HCEC 1CT (cell line): ENCODE data around the gene AP2A2.

ENCODE experiments used
- DNase-seq: peaks from one replicate; pipeline ENCODE4 v3.0.0-alpha.2; 2017

The AP2A2 gene

DNA sequence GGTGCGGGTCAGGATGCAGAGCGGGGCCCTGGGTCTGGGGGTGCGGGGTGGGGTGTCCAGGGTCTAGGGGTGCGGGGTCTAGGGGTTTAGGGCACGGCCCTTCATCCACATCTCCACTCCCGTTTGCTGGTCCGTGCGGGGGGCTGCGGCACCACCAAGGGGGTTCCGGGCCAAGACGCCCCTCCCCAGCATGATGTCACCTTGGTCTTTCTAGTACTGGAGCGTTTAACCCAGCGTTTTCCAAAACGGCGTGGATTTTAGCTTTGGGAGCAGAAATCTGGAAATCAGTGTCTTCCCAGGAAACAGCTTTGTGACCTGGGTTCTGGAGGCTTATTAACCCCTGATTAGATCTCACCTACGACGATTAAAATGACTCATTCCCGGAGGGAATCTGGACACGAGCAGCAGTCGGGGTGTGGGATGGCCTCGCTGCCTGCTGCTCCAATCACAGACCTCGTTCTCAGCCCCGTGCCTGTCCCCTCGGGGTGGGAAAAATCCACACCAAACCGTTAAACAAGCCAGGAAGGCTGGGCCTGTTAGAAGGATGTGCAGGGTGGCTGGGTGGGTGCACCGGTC lies 759 bp downstream of the AP2A2 start:
- peak; percentile 44 for DNase-seq

DNA sequence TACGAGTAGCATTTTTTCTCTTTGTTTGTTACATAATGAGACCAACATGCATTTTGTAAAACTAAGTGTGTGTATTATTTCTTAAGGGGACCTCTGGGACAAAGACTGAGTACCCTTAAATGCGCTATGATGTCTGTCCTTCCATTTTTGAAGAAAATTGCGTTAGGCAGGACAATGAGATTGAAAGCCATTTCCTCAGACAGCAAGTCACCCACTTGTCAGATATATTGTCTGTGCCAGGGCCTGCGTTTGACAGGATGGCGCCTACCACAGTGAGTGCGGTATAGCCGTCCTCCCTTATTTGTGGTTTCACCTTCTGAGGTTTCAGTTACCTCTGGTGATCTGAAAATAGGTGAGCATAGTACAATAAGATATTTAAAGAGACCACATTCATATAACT lies 2.2 kb downstream of the AP2A2 start:
- DNase-seq: no peak

DNA sequence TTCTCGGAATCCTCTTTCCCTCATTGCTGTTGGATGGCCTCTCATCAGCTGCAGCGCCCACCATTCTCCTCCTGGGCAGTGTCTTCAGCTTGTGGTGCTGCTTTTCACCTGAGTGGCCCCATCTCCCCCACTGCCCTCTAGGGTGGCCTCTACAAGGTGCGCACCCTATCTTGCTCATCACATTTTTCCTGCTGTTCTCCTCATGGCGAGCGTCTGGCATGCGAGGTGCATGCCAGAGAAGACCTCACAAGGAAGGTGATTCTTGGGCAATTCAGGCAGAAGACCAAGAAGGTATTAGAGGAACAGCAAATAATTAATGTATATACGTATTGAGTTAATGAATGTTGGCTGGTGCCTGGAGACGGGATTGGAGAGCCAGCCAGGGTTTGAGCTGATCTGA lies 3.1 kb downstream of the AP2A2 start:
- DNase-seq: no peak

DNA sequence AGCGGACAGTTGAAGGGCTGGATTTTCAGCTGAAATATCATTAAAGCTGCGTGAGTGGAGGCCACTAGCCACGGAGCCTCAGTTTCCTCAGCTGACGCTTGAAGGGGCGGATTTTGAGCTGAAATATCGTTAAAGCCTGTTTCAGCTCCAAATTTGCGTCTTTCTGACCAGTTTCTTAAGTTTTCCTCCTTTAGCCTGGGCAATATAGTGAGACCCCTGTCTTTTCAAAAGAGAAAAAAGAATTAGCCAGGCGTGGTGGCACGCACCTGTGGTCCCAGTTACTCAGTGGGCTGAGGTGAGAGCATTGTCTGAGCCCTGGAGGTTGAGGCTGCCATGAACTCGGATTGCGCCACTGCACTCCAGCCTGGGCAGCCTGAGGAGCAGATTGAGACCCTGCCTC lies 3.7 kb downstream of the AP2A2 start:
- no peak for DNase-seq

DNA sequence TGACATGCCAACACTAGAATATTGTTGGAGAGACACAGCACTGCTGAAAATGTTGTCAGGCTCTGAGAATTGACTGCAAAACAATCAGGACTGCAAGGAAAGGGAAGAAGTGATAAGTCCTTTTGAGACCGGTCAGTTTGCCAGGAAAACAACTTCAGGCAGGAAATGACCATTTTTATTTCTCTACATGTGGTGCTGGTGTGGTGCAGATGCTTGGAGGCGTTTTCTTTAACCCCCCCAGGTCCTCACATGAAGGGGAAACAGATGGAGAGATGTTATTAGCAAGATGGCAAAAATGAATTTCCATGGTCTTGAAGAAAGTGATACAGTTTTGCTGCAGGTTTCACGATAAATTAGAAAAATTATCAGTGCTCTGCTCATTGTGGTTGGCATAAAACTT lies 5.7 kb downstream of the AP2A2 start:
- DNase-seq: no peak

DNA sequence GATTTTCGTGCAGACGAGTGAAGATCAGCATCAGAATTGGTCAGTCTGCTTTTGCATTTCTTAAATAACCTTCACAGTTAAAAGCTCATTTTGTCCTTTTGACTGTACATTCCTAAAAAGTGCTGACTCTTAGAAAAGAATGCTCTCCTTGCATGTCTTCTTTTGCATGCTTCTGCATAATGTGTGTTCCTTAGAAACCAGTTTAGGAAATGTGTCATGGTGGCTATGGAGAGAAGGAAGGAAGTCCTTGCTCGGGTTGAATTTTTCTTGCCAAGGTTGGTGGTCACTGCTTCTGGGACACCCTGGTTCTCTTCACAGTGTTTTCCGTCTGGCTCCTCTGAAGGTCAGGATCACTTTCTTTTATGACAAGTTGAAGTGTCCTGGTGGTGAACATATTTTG lies 6.8 kb downstream of the AP2A2 start:
- no peak for DNase-seq

DNA sequence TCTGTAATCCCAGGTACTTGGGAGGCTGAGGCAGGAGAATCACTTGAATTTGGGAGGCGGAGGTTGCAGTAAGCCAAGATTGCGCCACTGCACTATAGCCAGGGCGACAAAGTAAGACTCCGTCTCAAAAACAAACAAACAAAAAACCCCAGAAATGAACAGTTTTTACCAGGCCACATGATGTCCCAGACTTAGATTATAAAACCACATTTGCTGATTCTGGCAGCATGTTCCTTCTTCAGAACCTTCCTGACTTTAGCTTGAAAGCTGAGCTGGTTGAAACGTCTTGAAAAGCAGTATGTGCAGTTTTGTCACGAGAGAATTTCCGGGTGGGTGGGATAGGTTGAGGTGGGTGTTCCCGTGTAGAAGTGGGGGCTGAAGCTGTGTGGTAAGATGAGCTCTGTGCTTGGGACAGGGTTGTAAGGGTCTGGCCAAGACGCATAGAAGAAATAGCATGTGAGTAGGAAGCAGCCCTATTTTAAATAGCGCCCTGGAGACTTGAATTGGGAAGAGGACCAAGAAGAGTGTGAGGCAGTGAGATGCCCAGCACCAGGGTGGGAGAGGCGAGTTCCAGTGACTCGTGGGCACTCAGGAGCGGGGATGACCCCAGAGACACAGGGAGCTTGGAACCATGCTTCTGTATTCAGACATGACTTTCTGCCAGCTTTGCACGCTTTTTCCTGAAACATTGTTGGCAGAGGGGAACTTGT lies 7.6 kb downstream of the AP2A2 start:
- DNase-seq: no peak

DNA sequence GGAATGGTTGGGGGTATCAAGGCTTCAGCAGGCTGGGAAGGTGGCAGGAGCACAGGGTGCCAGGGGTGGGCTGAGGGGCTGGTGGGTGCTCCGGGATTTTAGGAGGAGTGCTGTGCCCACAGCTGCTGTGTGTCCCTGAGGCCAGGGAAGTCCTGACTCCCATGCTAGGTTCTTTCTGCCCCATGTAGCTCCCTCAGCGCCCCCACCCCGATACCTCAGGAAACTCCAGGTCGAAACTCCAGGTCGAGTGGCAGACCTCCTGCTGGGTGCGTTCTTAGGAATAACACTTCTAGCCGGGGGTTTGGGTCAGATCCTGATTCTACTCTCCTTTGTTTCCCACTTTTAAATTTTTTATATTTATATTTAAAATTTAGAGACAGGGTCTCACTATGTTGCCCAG lies 8.3 kb downstream of the AP2A2 start:
- DNase-seq: no peak

DNA sequence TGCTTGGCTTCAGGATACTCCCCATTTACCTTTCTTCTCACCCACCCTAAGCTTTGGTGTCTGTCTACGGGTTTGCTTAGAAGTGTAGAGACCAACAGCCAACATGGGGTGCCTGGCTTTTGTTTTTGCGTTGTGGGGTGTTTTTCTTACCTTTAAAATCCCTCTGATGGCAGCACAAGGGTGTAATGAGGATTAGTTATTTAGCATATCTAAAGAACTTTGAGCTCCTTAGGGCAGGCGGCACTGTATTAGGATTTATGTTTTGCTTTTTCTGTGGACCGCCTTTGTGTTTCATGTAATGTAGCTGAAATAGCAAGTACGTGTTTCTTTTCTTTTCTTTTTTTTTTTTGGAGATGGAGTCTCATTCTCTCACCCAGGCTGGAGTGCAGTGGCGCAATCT lies 8.9 kb downstream of the AP2A2 start:
- no peak for DNase-seq

DNA sequence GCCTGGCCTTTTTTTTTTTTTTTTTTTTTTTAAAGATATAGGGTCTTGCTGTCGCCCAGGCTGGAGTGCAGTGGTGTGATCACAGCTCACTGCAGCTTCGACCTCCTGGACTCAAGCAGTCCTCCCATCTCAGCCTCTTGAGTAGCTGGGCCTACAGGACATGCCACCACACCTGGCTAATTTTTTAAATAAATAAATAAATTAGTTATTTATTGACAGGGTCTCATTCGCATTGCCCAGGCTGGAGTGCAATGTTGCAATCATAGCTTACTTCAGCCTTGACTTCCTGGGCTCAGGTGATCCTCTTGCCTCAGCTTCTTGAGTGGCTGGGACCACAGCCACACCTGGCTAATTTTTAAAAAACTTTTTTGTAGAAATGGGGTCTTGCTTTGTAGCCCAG lies 10.5 kb downstream of the AP2A2 start:
- DNase-seq: no peak

DNA sequence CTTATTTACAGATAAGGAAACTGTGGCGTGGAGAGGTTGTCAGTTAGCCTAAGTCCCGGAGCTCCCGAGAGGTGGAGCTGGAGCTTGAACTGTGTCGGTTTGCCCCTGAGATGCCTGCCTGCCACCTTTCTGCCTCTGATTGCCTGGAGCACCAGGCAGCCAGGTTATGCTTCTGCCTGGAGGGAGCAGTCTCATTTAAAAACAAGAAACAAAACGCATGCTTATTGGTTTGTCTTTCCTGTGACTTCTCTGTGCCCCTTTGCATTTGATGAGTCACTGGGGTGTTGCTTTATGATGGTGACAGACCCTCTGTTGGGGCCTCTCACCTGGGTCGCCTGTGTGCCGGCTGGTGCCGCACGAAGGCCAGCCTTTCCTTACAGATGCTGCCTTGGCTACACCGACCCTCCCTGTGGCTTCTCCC lies 12.2 kb downstream of the AP2A2 start:
- no peak for DNase-seq

DNA sequence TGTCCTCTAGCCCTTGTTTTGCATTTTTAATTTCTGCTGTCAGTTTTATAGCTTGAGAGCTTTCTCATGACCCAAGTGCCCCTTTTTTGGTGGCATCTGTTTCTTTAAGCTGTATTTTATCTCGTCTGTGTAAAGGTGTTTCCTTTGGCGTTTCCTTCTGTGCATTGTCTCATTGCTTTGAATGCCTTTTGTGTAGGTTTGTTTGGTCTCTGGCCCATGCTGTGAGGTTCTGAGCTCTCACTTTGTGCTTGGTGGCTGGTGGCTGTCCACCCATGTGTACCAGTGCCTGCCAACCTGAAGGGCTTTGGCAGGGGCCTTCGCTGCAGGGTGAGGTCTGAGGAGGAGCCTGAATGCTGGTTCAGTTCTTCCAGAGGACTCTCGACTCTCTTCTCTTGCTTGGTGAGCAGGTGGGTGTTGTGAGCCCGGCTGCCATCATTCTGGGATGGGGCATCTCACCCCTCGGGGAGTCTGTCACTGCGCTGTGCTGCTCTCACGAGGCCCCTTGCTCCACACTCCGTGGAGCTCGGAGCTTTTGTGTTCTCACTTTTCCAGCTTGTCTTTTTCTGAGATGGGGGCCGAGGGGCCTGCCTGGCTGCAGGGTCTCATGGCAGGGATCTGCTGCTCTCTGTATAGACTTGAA lies 14.9 kb downstream of the AP2A2 start:
- no peak for DNase-seq

DNA sequence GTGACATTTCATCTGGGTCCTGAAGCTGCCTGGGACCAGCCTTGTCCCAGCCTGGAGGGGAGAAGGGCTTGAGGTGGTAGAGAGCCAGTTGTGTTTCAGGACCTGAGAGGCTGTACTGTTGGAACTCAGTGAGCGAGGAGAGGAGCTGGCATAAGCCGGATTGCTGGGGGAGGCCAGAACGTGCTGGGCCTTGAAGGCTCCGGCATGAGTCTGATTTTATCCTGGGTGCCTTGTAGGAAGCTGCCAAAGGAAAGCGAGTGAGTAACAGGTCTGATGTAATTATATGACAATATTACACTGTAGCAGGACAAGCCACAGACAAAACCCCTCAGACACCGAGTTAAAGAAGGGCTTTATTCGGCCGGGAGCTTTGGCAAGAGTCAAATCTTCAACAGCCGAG lies 17.2 kb downstream of the AP2A2 start:
- DNase-seq: no peak

DNA sequence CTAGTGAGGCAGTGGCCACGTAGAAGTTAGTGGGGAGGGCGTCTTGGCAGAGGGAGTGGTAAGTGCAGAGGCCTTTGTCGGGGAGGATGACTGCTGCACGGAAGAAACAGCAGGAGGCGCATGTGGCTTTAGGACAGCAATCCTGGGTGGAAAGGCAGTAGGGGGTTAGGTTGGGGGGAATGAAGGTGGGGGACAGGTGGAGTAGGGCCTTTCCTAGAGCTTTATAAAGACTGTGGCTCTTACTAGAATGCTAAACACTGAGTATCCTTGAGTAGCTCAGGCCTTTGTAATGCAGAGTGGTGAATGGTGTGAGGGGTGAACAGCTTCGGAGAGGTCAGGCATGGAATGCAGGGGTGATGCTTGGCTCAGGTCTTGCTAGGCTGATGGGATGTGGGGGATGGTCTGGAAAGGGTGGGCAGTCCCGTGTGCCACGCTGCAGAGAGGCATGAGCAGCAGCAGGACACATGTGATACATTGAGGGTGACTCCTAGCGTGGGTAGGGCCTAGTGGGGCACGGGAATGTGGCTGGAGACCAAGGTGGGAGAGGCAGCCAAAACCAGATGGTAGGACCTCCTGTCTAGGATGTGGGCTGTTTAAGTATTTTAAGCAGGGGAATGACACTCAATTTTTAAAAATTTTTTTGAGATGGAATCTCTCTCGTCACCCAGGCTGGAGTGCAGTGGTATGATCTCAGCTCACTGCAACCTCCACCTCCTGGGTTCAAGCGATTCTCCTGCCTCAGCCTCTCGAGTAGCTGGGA lies 19.2 kb downstream of the AP2A2 start:
- no peak for DNase-seq

DNA sequence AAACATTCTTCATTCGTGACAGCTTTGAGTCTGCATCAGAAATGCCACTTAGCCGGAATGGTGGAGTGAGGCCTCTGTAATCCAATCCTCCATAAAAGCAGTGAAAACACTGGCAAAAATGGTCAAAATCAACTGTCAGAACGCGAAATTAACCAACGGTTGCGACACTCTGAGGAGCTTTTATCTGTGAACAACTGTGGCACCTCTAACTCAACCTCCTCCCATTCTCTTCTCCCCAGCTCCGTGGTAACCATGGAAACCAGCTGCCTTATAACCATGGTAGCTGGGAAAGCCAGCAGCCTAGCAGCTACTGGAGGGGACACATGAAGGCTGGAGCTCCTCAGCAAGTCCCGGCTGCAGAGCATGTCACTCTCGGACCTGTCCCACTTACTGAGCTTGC lies 20.3 kb downstream of the AP2A2 start:
- no peak for DNase-seq

DNA sequence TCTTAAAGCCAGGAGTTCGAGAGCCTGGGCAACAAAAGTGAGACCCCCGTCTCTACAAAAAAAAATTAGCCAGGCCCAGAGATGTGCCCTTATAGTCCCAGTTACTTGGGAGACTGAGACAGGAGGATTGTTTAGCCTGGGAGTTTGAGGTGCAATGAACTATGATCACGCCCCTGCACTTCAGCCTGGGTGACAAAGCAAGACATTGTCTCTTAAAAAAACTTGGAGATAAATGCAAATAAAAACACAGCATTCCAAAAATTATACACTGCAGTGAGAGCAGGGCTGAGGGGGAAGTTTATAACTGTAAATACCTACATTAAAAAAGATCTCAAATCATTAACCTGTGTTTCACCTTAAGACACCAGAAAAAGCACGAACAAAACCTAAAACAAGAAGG lies 22.1 kb downstream of the AP2A2 start:
- DNase-seq: no peak

DNA sequence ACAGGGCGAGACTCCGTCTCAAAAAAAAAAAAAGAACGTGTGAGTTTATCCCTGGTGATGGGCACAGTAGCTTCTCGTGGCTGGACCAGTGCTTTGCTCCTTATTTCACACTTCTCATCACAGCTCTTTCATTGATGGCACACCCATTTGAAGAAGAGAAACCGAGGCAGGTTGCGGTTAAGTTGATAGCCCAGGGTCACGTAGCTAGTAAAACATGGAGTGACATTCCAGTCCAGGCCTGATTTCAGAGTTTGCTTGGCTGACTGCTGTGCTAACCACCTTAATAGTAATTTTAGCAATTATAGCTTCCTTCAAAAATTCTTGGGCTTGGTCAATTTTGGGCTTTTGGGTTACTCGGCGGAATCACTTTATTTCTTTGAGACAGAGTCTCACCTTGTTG lies 25.8 kb downstream of the AP2A2 start:
- no peak for DNase-seq

DNA sequence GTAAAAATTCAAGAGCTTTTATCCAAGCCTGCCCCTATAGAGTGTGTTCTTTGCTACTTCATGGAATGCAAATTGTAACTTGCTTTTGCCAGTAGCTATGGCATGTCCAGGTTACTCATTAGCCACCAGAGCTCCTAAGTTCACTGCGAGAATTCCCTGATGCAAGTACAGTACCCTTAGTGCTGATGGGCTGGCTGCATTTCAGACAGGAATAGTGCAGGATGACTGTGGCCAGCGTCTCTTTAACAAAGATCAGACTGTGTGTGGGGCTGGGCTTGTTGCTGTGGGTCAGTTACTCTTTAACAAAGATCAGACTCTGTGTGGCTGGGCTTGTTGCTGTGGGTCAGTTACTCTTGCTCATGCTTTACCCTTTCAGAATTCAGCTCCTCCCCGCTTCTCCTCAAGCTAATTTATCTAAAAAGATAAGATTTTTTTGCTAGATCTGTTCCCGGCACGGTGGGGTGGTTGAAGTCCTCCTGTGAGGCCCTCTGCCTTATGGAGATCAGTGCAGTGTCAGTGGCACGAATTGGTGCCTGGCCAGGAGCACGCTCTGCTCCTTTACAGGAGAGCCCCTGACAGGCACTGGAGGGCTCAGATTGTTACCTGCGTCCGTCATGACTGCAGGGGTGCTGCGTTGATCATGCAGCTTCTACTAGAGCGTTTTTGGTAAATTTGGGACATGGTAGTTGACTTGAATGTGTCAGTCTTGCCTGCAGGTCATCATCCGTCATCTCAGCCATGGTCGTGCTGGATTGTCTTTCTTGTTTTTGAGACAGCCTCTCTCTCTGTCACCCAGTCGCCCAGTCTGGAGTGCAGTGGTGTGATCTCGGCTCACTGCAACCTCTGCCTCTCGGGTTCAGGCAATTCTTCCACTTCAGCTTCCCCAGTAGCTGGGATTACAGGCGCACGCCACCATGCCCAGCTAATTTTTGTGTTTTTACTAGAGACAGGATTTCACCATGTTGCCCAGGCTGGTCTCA lies 27.0 kb downstream of the AP2A2 start:
- DNase-seq: no peak

DNA sequence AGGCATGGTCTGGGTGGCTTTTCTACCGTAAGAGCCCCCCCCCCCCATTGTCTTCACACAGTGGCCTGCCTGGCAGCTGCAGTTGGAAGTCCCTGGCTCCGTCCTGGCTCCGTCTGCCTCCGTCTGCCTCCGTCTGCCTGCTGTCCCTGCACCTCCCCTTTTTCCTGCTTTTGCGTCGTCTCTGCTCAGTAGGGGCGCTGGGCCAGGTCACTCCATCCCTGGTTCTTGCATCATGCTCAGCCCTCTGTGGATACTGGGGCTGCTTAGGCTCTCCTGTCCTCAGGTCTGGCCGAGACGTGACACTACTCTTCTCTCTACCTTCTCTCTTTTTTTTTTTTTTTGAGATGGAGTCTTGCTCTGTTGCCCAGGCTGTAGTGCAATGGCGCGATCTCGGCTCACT lies 27.8 kb downstream of the AP2A2 start:
- DNase-seq: no peak

DNA sequence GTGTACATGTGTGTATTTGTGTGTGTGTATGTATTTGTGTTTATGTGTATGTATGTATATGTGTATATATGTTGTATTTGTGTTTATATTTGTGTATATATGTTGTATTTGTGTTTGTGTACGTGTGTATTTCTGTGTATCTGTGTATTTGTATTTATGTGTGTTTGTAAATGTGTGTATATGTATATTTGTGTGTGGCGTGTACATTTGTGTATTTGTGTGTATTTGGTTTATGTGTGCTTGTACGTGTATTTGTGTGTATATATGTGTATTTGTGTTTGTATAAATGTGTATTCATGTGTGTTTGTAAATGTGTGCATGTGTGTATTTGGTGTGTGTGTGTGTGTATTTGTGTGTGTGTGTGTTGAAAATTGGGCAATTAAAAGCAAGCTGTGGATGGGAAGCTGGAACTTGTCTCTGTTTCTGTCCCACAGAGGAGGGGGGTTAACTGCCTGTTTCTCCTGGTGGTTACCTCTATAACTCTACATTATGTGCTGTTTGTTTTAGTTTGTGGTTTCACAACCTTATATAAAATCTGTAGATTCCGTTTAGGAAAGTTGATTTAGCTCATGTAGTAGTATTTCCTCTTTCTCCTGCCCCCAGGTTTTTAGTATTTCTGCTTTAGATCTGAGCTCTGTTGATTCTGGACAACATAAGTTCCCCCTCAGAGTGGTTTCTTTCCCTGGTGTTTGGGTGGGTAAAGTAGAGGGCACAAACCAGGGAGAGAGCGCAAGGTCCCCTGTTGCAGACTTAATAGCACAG lies 28.9 kb downstream of the AP2A2 start:
- no peak for DNase-seq

DNA sequence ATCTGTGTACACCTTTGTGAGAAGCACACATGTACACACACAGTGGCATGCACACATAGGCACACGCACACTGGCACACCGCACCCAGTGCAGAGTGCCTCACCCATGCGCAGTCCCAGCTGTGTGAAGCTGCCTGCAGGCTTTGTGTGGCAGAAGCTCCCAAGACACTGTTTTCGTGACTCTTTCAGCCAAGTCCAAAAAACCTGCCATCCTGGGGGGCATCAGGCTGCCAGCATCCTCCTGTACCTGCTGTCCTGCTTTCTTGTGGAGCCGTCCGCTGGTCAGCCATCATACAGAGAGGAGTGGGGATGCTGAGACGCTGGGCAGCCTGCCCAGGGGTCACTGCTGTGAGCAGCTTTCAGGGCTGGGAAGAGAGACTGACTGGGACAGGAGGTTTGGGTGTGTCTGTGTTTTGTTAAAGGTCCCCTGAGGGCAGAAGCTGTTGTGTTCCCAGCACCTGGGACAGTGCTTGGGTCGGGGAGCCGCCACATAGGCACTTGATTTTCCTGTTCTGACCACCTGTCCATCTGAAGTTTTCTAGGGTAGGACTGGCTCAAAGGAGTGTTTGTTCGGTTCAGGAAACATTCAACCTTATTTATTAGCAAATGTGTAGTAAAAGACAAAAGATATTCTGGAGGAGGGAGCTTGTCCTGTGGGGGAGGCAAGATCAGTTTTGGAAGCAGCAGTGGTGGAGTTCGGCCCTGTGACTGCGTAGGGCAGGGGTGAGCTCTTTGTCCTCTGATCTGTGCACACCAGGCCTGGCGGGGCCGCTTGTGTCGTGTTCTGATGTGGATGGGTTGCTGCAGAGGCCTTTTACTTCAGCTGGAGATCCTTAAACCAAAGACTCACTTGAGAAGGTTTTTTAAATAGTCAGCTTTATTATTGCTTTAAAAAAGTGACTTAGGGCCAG lies 29.7 kb downstream of the AP2A2 start:
- DNase-seq: no peak
